Measurements from ENCODE around the gene GPR17.

- TF ChIP-seq CTCF (IDR thresholded peaks at IDR 0.05 in 4 of 5, conservative IDR thresholded peaks at IDR 0.05 in 1 of 5): no peak
- TF ChIP-seq POLR2A (IDR thresholded peaks at IDR 0.05): no peak
Measured at GRCh38 chr2:127634626-127635379, 11.2 kb upstream of the GPR17 start.
